GM23338 (cell line): ENCODE measurements around the gene PDP2. TPM values are rescaled to one million over a fixed set of nuclear protein-coding genes. Genes with fewer than 3 reads are reported as not detected.
"Not testable (repeated sequence)": the region's sequence is repeated elsewhere in the genome, so short reads cannot be mapped to it uniquely, and the experiment has no call there.

ENCODE experiments used
- ATAC-seq: fragments of 200-7000 bp; cut with Tn5 transposase; 3 replicates; pipeline ENCODE4 v1.9.1; 2020
- DNase-seq: peaks from one replicate; pipeline ENCODE4 v3.0.0-alpha.2; 2015; ENCODE audit warnings: low spot score
- H2AFZ ChIP-seq: fragments of 200-600 bp; sonication (generic); 2 replicates; pipeline ENCODE4 v1.8.0; 2016; ENCODE audit warnings: antibody characterized with exemption, mild to moderate bottlenecking, moderate library complexity
- H3F3A ChIP-seq: fragments of 200-600 bp; sonication (generic); replicated peaks from 2 replicates; pipeline ENCODE4 v1.8.0; 2017; ENCODE audit warnings: antibody characterized with exemption, mixed run types, low read depth
- H3K27ac ChIP-seq: fragments of 200-600 bp; sonication (generic); 2 replicates; pipeline ENCODE4 v1.6.1; 2016; ENCODE audit warnings: low read depth
- H3K27me3 ChIP-seq: fragments of 200-600 bp; sonication (generic); 2 replicates; pipeline ENCODE4 v1.8.0; 2016; ENCODE audit warnings: mild to moderate bottlenecking, mixed run types, moderate library complexity; ENCODE audit not compliant: insufficient read depth
- H3K36me3 ChIP-seq: fragments of 200-600 bp; sonication (generic); 2 replicates; pipeline ENCODE4 v1.8.0; 2016; ENCODE audit warnings: mild to moderate bottlenecking; ENCODE audit not compliant: insufficient read depth
- H3K4me1 ChIP-seq: fragments of 200-600 bp; sonication (generic); 2 replicates; pipeline ENCODE4 v1.8.0; 2016; ENCODE audit warnings: mild to moderate bottlenecking, moderate library complexity; ENCODE audit not compliant: insufficient read depth
- H3K4me2 ChIP-seq: fragments of 200-600 bp; sonication (generic); 2 replicates; pipeline ENCODE4 v1.7.1; 2017; ENCODE audit warnings: mixed run types
- H3K4me3 ChIP-seq: fragments of 200-600 bp; sonication (generic); 2 replicates; pipeline ENCODE4 v1.6.1; 2016; ENCODE audit warnings: mixed run types
- H3K79me2 ChIP-seq: fragments of 200-600 bp; sonication (generic); replicated peaks from 2 replicates; pipeline ENCODE4 v1.8.0; 2017; ENCODE audit warnings: mild to moderate bottlenecking; ENCODE audit not compliant: insufficient read depth
- H3K9me2 ChIP-seq: fragments of 200-600 bp; sonication (generic); 2 replicates; pipeline ENCODE4 v1.8.0; 2017; ENCODE audit not compliant: insufficient read depth
- H4K20me1 ChIP-seq: fragments of 200-600 bp; sonication (generic); replicated peaks from 2 replicates; pipeline ENCODE4 v1.8.0; 2017; ENCODE audit warnings: mild to moderate bottlenecking; ENCODE audit not compliant: insufficient read depth
- H3K27ac Mint-ChIP-seq: 2 replicates; pipeline ENCODE4 v1.8.0; 2020; ENCODE audit warnings: inconsistent platforms, mild to moderate bottlenecking, moderate library complexity, mixed read lengths
- H3K27me3 Mint-ChIP-seq: 3 replicates; pipeline ENCODE4 v1.8.0; 2022; ENCODE audit warnings: low read depth, mild to moderate bottlenecking, moderate library complexity, mixed read lengths, inconsistent platforms; ENCODE audit not compliant: insufficient read depth, poor library complexity
- H3K36me3 Mint-ChIP-seq: 3 replicates; pipeline ENCODE4 v1.8.0; 2021; ENCODE audit warnings: low read depth, mild to moderate bottlenecking, inconsistent platforms, moderate library complexity, mixed read lengths
- H3K4me1 Mint-ChIP-seq: 3 replicates; pipeline ENCODE4 v1.8.0; 2020; ENCODE audit warnings: mild to moderate bottlenecking, inconsistent platforms, mixed read lengths
- H3K4me3 Mint-ChIP-seq: 3 replicates; pipeline ENCODE4 v1.8.0; 2021; ENCODE audit warnings: moderate library complexity, mild to moderate bottlenecking, inconsistent platforms, mixed read lengths
- H3K9me3 Mint-ChIP-seq: 3 replicates; pipeline ENCODE4 v1.8.0; 2020; ENCODE audit warnings: moderate library complexity, mild to moderate bottlenecking, inconsistent platforms, mixed read lengths
- CREB1 ChIP-seq: fragments of 250-450 bp; sonication (Bioruptor Pico); IDR thresholded peaks from 2 replicates; pipeline ENCODE4 v1.5.0; 2020; ENCODE audit warnings: low read depth, mild to moderate bottlenecking, moderate library complexity
- EZH2 ChIP-seq: fragments of 200-600 bp; sonication (generic); IDR thresholded peaks from one replicate; pipeline ENCODE4 v1.8.0; 2017; ENCODE audit warnings: antibody characterized with exemption, mild to moderate bottlenecking, low read depth; ENCODE audit not compliant: unreplicated experiment
- JUNB ChIP-seq: IDR thresholded peaks from one replicate; pipeline ENCODE4 v1.6.1; 2016; ENCODE audit warnings: antibody characterized with exemption; ENCODE audit not compliant: unreplicated experiment
- NANOG ChIP-seq: IDR thresholded peaks from 2 replicates; pipeline ENCODE4 v1.6.1; 2016; ENCODE audit warnings: antibody characterized with exemption, borderline replicate concordance
- POLR2AphosphoS5 ChIP-seq: IDR thresholded peaks from 2 replicates; pipeline ENCODE4 v1.6.1; 2016; ENCODE audit warnings: antibody characterized with exemption, low read depth
- STAT1 ChIP-seq: IDR thresholded peaks from one replicate; pipeline ENCODE4 v1.6.1; 2016; ENCODE audit warnings: antibody characterized with exemption; ENCODE audit not compliant: unreplicated experiment
- ZNF114 ChIP-seq: fragments of 250-450 bp; sonication (Bioruptor Pico); IDR thresholded peaks from 2 replicates; pipeline ENCODE4 v1.5.0; 2020; ENCODE audit warnings: mild to moderate bottlenecking, moderate library complexity
- polyA plus RNA-seq: library from polyadenylated mRNA; unstranded; fragments of >200 nt; fragmentation: Nextera tagmentation; extraction: Ambion mirVana; gene quantifications from 2 replicates; pipeline ENCODE4 v1.2.1, GENCODE V29; 2016
- total RNA-seq: library from RNA; depleted of rRNA; stranded (reverse); fragments of >200 nt; shearing (Covaris generic); gene quantifications from 2 replicates; pipeline ENCODE4 v1.2.3, GENCODE V29; 2014
- TF ChIP-seq, protein P1 (sequence below): IDR thresholded peaks from 2 replicates; pipeline ENCODE4 v1.6.1; 2016; ENCODE audit warnings: antibody characterized with exemption
- TF ChIP-seq, protein P2 (sequence below): fragments of 250-450 bp; sonication (Bioruptor Pico); IDR thresholded peaks from 2 replicates; pipeline ENCODE4 v1.5.0; 2020; ENCODE audit warnings: mild to moderate bottlenecking, moderate library complexity
- TF ChIP-seq, protein P3 (sequence below): IDR thresholded peaks from one replicate; pipeline ENCODE4 v1.6.1; 2018; ENCODE audit warnings: antibody characterized with exemption; ENCODE audit not compliant: unreplicated experiment

The PDP2 gene
- total and polyA plus RNA-seq, 2 experiments from 2014 or later = 9.0 to 23.2 TPM

DNA sequence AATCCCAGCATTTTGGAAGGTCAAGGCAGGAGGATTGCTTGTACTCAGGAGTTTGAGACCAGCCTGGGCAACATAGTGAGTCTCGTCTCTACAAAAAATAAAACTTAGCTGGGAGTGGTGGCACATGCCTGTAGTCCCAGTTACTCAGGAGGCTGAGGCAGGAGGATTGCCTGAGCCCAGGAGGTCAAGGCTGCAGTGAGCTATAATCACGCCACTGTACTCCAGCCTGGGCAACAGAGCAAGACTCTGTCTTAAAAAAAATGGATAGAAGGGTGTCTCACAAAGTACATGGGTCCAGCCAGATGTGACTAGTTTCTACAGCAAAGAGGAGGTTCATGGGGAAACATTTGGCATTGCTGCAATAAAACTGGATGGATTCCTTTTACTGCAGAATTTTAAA is 9.0 kb upstream of the PDP2 start:
- peaks cover 10% of the 10 kb centered on the region; the same call in 1 of the 2 replicates for H3F3A ChIP-seq
- not testable (repeated sequence) for H3K4me3 ChIP-seq, H3K27ac Mint-ChIP-seq, H3K27me3 ChIP-seq, H4K20me1 ChIP-seq, H3K36me3 Mint-ChIP-seq, H3K27ac ChIP-seq, H3K9me3 Mint-ChIP-seq, H3K9me2 ChIP-seq, H3K4me1 ChIP-seq, H3K36me3 ChIP-seq, H2AFZ ChIP-seq, H3K79me2 ChIP-seq, H3K4me3 Mint-ChIP-seq, H3K27me3 Mint-ChIP-seq, DNase-seq, H3K4me2 ChIP-seq, ATAC-seq
- peaks cover 11% of the 10 kb centered on the region for H3K4me1 Mint-ChIP-seq

DNA sequence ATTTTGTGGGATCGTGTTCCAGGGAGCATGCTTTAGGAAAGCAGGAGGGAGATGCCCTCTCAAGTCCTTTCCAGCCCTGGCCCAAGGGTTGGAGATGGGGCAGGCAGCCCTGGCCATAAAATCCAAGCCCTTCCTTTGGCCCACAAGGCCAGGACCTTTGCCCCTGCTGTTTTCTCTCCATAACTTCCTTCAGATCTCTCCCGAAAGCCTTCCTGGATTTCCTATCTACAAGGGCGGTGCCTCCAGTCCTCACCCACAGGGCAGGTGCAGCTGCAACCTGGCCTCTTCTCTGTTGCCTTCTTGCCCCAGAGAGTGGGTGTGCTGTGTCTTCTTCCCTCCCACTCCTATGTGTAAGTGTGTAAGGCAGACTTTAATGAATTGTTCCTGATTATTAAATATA is 8.5 kb upstream of the PDP2 start:
- H3K9me3 Mint-ChIP-seq = no peaks in the 10 kb centered on the region
- peaks cover 11% of the 10 kb centered on the region for H3K4me1 Mint-ChIP-seq
- Histone ChIP-seq H3F3A (peaks cover 10% of the 10 kb centered on the region; the same call in 1 of the 2 replicates), H4K20me1 (no peaks in the 10 kb centered on the region), H3K4me1 (no peaks in the 10 kb centered on the region), H3K9me2 (no peaks in the 10 kb centered on the region), H3K36me3 (no peaks in the 10 kb centered on the region), H3K79me2 (no peaks in the 10 kb centered on the region), H3K4me3 (no peak overlapping the region), H3K27me3 (no peaks in the 10 kb centered on the region), H3K4me2 (no peak overlapping the region), H2AFZ (peak overlapping the region; percentile 38; the same call in 1 of the 2 replicates), H3K27ac (no peak overlapping the region)
- H3K27me3 Mint-ChIP-seq = peaks cover 8% of the 10 kb centered on the region
- no peak for DNase-seq
- H3K27ac Mint-ChIP-seq = no peak overlapping the region
- H3K4me3 Mint-ChIP-seq = no peak overlapping the region; the same call in 2 of the 3 replicates
- H3K36me3 Mint-ChIP-seq = no peaks in the 10 kb centered on the region
- ATAC-seq = no peak
- TF ChIP-seq NANOG (no peak), CREB1 (no peak), EZH2 (no peak), STAT1 (no peak), POLR2AphosphoS5 (no peak), ZNF114 (no peak), JUNB (no peak)
- TF ChIP-seq, protein P1, sequence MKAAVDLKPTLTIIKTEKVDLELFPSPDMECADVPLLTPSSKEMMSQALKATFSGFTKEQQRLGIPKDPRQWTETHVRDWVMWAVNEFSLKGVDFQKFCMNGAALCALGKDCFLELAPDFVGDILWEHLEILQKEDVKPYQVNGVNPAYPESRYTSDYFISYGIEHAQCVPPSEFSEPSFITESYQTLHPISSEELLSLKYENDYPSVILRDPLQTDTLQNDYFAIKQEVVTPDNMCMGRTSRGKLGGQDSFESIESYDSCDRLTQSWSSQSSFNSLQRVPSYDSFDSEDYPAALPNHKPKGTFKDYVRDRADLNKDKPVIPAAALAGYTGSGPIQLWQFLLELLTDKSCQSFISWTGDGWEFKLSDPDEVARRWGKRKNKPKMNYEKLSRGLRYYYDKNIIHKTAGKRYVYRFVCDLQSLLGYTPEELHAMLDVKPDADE = no peak
- TF ChIP-seq, protein P2, sequence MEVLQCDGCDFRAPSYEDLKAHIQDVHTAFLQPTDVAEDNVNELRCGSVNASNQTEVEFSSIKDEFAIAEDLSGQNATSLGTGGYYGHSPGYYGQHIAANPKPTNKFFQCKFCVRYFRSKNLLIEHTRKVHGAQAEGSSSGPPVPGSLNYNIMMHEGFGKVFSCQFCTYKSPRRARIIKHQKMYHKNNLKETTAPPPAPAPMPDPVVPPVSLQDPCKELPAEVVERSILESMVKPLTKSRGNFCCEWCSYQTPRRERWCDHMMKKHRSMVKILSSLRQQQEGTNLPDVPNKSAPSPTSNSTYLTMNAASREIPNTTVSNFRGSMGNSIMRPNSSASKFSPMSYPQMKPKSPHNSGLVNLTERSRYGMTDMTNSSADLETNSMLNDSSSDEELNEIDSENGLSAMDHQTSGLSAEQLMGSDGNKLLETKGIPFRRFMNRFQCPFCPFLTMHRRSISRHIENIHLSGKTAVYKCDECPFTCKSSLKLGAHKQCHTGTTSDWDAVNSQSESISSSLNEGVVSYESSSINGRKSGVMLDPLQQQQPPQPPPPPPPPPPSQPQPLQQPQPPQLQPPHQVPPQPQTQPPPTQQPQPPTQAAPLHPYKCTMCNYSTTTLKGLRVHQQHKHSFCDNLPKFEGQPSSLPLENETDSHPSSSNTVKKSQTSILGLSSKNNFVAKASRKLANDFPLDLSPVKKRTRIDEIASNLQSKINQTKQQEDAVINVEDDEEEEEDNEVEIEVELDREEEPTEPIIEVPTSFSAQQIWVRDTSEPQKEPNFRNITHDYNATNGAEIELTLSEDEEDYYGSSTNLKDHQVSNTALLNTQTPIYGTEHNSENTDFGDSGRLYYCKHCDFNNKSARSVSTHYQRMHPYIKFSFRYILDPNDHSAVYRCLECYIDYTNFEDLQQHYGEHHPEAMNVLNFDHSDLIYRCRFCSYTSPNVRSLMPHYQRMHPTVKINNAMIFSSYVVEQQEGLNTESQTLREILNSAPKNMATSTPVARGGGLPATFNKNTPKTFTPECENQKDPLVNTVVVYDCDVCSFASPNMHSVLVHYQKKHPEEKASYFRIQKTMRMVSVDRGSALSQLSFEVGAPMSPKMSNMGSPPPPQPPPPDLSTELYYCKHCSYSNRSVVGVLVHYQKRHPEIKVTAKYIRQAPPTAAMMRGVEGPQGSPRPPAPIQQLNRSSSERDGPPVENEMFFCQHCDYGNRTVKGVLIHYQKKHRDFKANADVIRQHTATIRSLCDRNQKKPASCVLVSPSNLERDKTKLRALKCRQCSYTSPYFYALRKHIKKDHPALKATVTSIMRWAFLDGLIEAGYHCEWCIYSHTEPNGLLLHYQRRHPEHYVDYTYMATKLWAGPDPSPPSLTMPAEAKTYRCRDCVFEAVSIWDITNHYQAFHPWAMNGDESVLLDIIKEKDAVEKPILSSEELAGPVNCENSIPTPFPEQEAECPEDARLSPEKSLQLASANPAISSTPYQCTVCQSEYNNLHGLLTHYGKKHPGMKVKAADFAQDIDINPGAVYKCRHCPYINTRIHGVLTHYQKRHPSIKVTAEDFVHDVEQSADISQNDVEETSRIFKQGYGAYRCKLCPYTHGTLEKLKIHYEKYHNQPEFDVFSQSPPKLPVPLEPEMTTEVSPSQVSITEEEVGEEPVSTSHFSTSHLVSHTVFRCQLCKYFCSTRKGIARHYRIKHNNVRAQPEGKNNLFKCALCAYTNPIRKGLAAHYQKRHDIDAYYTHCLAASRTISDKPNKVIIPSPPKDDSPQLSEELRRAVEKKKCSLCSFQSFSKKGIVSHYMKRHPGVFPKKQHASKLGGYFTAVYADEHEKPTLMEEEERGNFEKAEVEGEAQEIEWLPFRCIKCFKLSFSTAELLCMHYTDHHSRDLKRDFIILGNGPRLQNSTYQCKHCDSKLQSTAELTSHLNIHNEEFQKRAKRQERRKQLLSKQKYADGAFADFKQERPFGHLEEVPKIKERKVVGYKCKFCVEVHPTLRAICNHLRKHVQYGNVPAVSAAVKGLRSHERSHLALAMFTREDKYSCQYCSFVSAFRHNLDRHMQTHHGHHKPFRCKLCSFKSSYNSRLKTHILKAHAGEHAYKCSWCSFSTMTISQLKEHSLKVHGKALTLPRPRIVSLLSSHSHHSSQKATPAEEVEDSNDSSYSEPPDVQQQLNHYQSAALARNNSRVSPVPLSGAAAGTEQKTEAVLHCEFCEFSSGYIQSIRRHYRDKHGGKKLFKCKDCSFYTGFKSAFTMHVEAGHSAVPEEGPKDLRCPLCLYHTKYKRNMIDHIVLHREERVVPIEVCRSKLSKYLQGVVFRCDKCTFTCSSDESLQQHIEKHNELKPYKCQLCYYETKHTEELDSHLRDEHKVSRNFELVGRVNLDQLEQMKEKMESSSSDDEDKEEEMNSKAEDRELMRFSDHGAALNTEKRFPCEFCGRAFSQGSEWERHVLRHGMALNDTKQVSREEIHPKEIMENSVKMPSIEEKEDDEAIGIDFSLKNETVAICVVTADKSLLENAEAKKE (CRISPR knock-in tag) = no peak
- TF ChIP-seq, protein P3, sequence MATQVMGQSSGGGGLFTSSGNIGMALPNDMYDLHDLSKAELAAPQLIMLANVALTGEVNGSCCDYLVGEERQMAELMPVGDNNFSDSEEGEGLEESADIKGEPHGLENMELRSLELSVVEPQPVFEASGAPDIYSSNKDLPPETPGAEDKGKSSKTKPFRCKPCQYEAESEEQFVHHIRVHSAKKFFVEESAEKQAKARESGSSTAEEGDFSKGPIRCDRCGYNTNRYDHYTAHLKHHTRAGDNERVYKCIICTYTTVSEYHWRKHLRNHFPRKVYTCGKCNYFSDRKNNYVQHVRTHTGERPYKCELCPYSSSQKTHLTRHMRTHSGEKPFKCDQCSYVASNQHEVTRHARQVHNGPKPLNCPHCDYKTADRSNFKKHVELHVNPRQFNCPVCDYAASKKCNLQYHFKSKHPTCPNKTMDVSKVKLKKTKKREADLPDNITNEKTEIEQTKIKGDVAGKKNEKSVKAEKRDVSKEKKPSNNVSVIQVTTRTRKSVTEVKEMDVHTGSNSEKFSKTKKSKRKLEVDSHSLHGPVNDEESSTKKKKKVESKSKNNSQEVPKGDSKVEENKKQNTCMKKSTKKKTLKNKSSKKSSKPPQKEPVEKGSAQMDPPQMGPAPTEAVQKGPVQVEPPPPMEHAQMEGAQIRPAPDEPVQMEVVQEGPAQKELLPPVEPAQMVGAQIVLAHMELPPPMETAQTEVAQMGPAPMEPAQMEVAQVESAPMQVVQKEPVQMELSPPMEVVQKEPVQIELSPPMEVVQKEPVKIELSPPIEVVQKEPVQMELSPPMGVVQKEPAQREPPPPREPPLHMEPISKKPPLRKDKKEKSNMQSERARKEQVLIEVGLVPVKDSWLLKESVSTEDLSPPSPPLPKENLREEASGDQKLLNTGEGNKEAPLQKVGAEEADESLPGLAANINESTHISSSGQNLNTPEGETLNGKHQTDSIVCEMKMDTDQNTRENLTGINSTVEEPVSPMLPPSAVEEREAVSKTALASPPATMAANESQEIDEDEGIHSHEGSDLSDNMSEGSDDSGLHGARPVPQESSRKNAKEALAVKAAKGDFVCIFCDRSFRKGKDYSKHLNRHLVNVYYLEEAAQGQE = no peak
